Panc1 (cell line): ENCODE measurements around the gene DROSHA. TPM values are rescaled to one million over a fixed set of nuclear protein-coding genes. Genes with fewer than 3 reads are reported as not detected.

Experiments used
- ATAC-seq: fragments of 200-7000 bp; cut with Tn5 transposase; 2 replicates; pipeline ENCODE4 v1.9.1; 2020; ENCODE audit warnings: mild to moderate bottlenecking, moderate library complexity
- BruUV-seq: library from RNA; stranded (reverse); fragments of 400-500 nt; replicated peaks from 2 replicates; lab custom pipeline; 2021; lab: Mats Ljungman, UMichigan
- CTCF ChIA-PET: fragments of 300-600 bp; sonication (Branson Sonifier 250); formaldehyde crosslinking; loops from one replicate; lab custom pipeline; 2022; ENCODE audit warnings: antibody characterized with exemption; lab: Charles Lee
- POLR2A ChIA-PET: fragments of 300-600 bp; sonication (Branson Sonifier 250); formaldehyde crosslinking; loops from one replicate; lab custom pipeline; 2022; ENCODE audit warnings: antibody characterized with exemption; lab: Charles Lee
- DNase-seq: peaks from one replicate; pipeline ENCODE4 v3.0.0-alpha.2; 2010; ENCODE audit warnings: low read depth, low spot score
- H3K27ac ChIP-seq: 2 replicates; pipeline ENCODE4 v1.5.1; 2011; ENCODE audit warnings: mild to moderate bottlenecking, low read length, inconsistent platforms
- H3K27me3 ChIP-seq: fragments of 200-500 bp; sonication (Bioruptor generic); 2 replicates; pipeline ENCODE4 v1.6.0; 2014; ENCODE audit warnings: low read length, inconsistent platforms; ENCODE audit not compliant: control insufficient read depth, insufficient read depth
- H3K36me3 ChIP-seq: fragments of 200-500 bp; sonication (Bioruptor generic); 2 replicates; pipeline ENCODE4 v1.5.1; 2014; ENCODE audit warnings: inconsistent platforms, mild to moderate bottlenecking, low read length, moderate library complexity; ENCODE audit not compliant: control insufficient read depth, insufficient read depth
- H3K4me1 ChIP-seq: 2 replicates; pipeline ENCODE4 v1.5.1; 2011; ENCODE audit warnings: inconsistent platforms, mild to moderate bottlenecking, low read length, moderate library complexity; ENCODE audit not compliant: control insufficient read depth, insufficient read depth
- H3K4me3 ChIP-seq, 2 experiments: 2 replicates each; pipeline ENCODE4 v1.5.1; 2011 to 2012; ENCODE audit warnings: low read depth in 2 of 2, low read length in 2 of 2, mild to moderate bottlenecking in 2 of 2, inconsistent platforms in 1 of 2, moderate library complexity in 1 of 2
- H3K9me3 ChIP-seq: fragments of 200-500 bp; sonication (Bioruptor generic); 2 replicates; pipeline ENCODE4 v1.5.1; 2014; ENCODE audit warnings: low read depth, mild to moderate bottlenecking, inconsistent platforms, low read length, moderate library complexity; ENCODE audit not compliant: control insufficient read depth, insufficient read depth
- POLR2AphosphoS5 ChIP-seq: IDR thresholded peaks from 2 replicates; pipeline ENCODE4 v1.6.1; 2012; ENCODE audit warnings: mild to moderate bottlenecking, low read depth, low read length, moderate library complexity
- SIN3A ChIP-seq: IDR thresholded peaks from 2 replicates; pipeline ENCODE4 v1.6.1; 2012; ENCODE audit warnings: low read depth, mild to moderate bottlenecking, low read length, moderate library complexity, borderline replicate concordance; ENCODE audit not compliant: insufficient read depth
- TCF7L2 ChIP-seq: IDR thresholded peaks from 2 replicates; pipeline ENCODE4 v1.6.1; 2011; ENCODE audit warnings: mild to moderate bottlenecking, low read depth, low read length, inconsistent platforms
- in situ Hi-C: cut with HindIII; loops from 2 replicates; pipeline ENCODE4 v1.10.0; 2016; ENCODE audit warnings: low sequenced_read_pairs, low pct_unique_long_range_greater_than_20kb
- intact Hi-C: fragments of 100-400 bp; cut with micrococcal nuclease; formaldehyde crosslinking; loops from one replicate; pipeline ENCODE4 v1.10.0; 2022; ENCODE audit not compliant: unreplicated experiment
- total RNA-seq: library from RNA; stranded (reverse); gene quantifications from one replicate; pipeline ENCODE4 v1.2.1, GENCODE V29; 2021; ENCODE audit not compliant: unreplicated experiment
- TF ChIP-seq, protein P1 (sequence below): fragments of 450-650 bp; IDR thresholded peaks from 2 replicates; pipeline ENCODE4 v1.5.1; 2017; ENCODE audit warnings: mild to moderate bottlenecking
- TF ChIP-seq, protein P2 (sequence below), 2 experiments: IDR thresholded peaks; 2 replicates each; pipeline ENCODE4 v1.6.1; 2011 to 2012; ENCODE audit warnings: low read depth in 2 of 2, control low read depth in 1 of 2, low read length in 1 of 2, mild to moderate bottlenecking in 1 of 2, moderate library complexity in 1 of 2; ENCODE audit not compliant: insufficient read depth in 1 of 2

Gene DROSHA
- total RNA-seq, 1 experiment from 2014 or later, result 98.1 TPM

DNA sequence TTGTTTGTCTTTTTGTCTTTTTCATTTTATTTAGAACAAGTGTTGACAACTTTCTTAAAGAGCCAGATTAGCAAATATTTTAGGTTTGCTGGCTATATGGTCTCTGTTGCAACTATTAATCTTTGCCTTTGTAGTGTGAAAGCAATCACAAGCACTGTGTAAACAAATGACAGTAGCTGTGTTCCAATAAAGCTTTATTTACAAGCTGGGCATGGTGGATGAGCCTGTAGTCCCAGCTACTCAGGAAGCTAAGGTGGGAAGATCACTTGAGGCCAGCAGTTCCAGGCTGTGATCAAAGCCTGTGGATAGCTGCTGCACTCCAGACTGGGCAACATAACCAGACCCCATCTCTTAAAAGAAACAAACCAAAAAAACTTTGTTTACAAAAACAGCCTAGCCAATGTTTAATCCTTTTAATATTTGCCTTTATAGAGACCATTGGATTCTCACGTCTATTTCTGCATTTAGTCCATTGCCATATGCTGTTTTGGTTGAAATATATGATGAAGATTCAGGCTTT is 2.7 kb upstream of the DROSHA start:
- DNase-seq (no peak), ATAC-seq (no peak)
- H3K27me3 ChIP-seq, result no peaks in the 10 kb centered on the region
- peaks cover 20% of the 10 kb centered on the region for H3K4me1 ChIP-seq
- CTCF ChIA-PET, result no interaction called here
- in situ Hi-C loops (no loop called here), intact Hi-C loops (no loop called here)
- BruUV-seq, result no TSS peak
- POLR2A ChIA-PET, result no interaction called here
- peaks cover 50% of the 10 kb centered on the region for H3K36me3 ChIP-seq
- H3K4me3 ChIP-seq, result no peak overlapping the region
- no peak overlapping the region for H3K27ac ChIP-seq
- no peaks in the 10 kb centered on the region for H3K9me3 ChIP-seq
- TF ChIP-seq TCF7L2 (no peak), POLR2AphosphoS5 (no peak), SIN3A (no peak)
- TF ChIP-seq, protein P1, sequence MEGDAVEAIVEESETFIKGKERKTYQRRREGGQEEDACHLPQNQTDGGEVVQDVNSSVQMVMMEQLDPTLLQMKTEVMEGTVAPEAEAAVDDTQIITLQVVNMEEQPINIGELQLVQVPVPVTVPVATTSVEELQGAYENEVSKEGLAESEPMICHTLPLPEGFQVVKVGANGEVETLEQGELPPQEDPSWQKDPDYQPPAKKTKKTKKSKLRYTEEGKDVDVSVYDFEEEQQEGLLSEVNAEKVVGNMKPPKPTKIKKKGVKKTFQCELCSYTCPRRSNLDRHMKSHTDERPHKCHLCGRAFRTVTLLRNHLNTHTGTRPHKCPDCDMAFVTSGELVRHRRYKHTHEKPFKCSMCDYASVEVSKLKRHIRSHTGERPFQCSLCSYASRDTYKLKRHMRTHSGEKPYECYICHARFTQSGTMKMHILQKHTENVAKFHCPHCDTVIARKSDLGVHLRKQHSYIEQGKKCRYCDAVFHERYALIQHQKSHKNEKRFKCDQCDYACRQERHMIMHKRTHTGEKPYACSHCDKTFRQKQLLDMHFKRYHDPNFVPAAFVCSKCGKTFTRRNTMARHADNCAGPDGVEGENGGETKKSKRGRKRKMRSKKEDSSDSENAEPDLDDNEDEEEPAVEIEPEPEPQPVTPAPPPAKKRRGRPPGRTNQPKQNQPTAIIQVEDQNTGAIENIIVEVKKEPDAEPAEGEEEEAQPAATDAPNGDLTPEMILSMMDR, result no peak
- TF ChIP-seq, protein P2, sequence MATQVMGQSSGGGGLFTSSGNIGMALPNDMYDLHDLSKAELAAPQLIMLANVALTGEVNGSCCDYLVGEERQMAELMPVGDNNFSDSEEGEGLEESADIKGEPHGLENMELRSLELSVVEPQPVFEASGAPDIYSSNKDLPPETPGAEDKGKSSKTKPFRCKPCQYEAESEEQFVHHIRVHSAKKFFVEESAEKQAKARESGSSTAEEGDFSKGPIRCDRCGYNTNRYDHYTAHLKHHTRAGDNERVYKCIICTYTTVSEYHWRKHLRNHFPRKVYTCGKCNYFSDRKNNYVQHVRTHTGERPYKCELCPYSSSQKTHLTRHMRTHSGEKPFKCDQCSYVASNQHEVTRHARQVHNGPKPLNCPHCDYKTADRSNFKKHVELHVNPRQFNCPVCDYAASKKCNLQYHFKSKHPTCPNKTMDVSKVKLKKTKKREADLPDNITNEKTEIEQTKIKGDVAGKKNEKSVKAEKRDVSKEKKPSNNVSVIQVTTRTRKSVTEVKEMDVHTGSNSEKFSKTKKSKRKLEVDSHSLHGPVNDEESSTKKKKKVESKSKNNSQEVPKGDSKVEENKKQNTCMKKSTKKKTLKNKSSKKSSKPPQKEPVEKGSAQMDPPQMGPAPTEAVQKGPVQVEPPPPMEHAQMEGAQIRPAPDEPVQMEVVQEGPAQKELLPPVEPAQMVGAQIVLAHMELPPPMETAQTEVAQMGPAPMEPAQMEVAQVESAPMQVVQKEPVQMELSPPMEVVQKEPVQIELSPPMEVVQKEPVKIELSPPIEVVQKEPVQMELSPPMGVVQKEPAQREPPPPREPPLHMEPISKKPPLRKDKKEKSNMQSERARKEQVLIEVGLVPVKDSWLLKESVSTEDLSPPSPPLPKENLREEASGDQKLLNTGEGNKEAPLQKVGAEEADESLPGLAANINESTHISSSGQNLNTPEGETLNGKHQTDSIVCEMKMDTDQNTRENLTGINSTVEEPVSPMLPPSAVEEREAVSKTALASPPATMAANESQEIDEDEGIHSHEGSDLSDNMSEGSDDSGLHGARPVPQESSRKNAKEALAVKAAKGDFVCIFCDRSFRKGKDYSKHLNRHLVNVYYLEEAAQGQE (IDR thresholded peaks at IDR 0.05; ENCODE audit: insufficient read depth in 1 of 2, low read depth in 2 of 2, low read length in 1 of 2), result no peak

DNA sequence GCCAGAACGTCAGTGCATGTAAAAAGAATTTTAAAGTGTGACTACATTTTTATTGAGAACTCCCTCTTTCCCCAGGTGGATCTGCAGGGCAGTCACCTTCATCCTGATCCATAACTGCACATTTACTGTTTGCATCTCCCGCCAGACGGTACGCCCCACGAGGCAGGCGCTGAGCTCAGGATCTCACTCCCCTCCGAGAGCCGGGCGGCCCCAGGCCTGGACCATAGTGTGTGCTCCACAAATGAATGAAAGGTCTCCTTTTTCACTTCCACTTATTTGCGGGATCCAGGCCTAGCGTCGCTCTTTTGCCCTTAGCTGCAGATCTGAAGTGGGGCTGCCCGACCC is 378 bp downstream of the DROSHA start:
- intact Hi-C loops, result no loop called here
- no peak for DNase-seq

More for the DNA sequence above, 378 bp downstream of the DROSHA start:
- peak; percentile 61 for ATAC-seq
- Histone ChIP-seq H3K4me3 (peak overlapping the region; percentile 79 to 99), H3K4me1 (peaks cover 20% of the 10 kb centered on the region), H3K27me3 (no peaks in the 10 kb centered on the region), H3K36me3 (peaks cover 46% of the 10 kb centered on the region), H3K27ac (peak overlapping the region; percentile 90), H3K9me3 (no peaks in the 10 kb centered on the region)
- in situ Hi-C loops, result no loop called here
- TF ChIP-seq TCF7L2, result no peak
- TF ChIP-seq, protein P2 (IDR thresholded peaks at IDR 0.05; ENCODE audit: insufficient read depth in 1 of 2, low read depth in 2 of 2, low read length in 1 of 2), result no peak
- TF ChIP-seq, protein P1, result no peak
- CTCF ChIA-PET, result interaction anchor here (0.6 kb wide), 1 partner anchor 106 kb away, joined by 4 read pairs; no protein-coding TSS in a partner anchor
- POLR2A ChIA-PET, result no interaction called here
- TSS peak; percentile 84 for BruUV-seq
